ENCODE measurements around the gene ZNF763.
A peak's percentile ranks its signal among the peaks of the same experiment; 100 is the strongest.
"Not testable (repeated sequence)": the region's sequence is repeated elsewhere in the genome, so short reads cannot be mapped to it uniquely, and the experiment has no call there.

Gene ZNF763

DNA sequence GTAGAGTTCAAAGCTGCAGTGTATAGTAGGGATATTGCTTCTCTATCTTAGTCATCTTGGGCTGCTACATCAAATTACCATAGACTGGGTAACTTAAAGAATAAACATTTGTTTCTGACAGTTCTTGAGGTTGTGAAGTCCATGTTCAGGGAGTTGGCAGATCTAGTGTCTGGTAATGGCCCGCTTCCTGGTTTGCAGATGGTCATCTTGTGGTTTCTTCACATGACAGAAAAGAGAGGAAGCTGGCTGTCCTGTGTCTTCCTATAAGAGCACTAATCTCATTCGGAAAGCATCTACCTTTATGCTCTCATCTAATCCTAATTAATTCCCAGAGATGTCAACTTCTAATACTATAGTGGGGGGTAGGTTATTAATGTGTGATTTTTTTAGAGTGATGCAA, 6.2 kb downstream of the ZNF763 start:
- no peak for DNase-seq (ENCODE audit: low read depth)

DNA sequence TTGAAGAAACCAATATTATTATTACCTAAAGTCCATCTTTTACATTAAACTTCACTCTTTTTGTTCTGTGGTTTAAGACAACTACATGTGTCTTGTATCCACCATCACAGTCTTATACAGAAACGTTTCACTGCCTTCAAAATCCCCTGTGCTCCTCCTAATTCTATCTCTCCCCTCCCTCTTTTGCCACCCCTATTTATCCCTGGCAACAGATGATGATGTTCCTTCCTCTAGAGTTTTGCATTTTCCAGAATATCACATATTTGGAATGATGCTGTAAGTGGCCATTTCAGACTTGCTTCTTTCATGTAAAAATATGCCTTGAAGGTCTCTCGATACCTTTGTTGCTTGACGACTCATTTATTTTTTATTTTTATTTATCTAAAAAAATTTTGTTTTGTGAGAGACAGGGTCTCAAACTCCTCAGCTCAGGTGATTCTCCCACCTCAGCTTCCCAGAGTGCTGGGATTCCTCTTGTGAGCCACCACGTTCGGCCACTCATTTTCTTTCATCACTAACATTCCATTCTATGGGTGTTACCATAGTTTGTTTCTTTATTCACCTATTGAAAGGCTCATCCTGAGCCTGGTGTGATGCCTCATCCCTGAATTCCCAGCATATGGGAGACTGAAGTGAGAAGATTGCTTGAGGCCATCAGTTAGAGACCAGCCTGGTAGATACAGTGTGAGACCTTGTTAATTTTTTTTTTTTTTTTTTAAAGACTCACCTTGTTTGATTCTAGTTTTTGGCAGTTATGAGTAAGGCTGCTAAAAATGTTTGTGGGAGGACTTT, 8.4 kb downstream of the ZNF763 start:
- DNase-seq (ENCODE audit: low read depth): no peak

DNA sequence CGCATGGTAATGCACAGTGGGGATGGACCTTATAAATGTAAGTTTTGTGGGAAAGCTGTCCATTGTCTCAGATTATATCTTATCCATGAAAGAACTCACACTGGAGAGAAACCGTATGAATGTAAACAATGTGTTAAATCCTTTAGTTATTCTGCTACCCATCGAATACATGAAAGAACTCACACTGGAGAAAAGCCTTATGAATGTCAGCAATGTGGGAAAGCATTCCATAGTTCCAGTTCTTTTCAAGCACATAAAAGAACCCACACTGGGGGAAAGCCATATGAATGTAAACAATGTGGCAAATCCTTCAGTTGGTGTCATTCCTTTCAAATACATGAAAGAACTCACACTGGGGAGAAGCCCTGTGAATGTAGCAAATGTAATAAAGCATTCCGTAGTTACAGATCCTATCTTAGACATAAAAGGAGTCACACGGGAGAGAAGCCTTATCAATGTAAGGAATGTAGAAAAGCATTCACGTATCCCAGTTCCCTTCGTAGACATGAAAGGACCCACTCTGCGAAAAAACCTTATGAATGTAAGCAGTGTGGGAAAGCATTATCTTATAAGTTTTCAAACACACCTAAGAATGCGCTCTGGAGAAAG, 13.8 kb downstream of the ZNF763 start:
- no peak for DNase-seq (ENCODE audit: low read depth)

DNA sequence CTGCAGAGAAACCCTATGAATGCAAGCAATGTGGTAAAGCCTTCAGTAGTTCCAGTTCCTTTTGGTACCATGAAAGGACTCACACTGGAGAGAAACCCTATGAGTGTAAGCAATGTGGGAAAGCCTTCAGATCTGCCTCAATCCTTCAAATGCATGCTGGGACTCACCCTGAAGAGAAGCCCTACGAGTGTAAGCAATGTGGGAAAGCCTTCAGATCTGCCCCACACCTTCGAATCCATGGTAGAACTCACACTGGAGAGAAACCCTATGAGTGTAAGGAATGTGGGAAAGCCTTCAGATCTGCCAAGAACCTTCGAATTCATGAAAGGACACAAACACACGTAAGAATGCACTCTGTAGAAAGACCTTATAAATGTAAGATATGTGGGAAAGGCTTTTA, 14.7 kb downstream of the ZNF763 start:
- no peak for DNase-seq (ENCODE audit: low read depth)

DNA sequence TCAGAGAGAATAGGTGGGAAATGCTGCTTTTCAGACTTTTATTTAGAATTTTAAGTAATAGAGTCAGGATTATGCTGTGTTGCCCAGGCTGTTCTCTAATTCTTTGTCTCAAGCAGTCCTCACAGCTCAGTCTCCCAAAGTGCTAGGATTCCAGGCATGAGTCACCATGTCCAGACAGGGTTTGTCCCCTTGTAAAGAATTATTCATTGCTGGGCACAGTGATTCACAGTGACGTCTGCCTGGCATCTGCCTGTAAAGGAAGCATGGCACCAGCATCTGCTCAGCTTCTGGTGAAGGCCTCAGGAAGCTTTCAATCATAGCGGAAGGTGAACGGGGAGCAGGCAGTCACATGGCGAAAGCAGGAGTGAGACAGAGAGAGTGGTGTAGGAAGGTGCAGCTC, 17.7 kb downstream of the ZNF763 start:
- DNase-seq (ENCODE audit: low read depth): no peak

DNA sequence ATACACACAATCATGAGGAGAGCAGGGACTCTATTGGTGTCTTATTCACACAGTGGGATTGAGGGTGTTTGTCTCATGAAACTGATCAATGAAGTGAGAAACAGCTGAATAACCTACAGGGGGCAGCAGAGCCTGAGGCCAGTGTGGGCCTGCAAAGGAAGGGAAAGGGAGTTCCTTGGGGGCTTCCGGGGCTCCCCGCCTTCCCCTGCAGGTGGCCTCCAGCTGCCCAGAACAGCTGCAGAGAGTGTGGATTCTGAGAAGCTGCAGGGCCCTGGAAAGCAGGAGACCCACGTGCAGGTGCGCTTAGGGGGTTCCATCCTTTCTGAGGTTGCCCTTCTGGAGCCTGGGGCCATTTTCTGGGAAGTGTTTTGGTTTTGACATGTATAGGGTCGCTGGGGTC, 20.1 kb downstream of the ZNF763 start:
- DNase-seq (ENCODE audit: low read depth): no peak

DNA sequence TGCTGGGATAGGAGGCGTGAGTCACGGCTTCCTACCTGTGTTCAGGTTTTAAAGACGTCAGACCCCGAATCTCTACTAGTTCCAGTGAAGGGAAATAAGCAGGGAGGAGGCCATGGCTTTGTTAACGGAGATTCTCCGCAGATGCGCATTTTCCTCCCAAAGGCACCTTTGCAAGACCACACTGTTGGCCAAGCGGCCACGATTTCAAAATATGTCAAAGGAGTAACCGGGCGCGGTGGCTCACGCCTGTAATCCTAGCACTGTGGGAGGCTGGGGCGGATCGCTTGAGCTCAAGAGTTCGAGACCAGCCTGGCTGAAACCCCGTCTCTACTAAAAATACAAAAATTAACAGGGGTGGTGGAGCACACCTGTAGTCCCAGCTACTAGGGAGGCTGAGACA, 21.9 kb downstream of the ZNF763 start:
- DNase-seq (ENCODE audit: low read depth): no peak

DNA sequence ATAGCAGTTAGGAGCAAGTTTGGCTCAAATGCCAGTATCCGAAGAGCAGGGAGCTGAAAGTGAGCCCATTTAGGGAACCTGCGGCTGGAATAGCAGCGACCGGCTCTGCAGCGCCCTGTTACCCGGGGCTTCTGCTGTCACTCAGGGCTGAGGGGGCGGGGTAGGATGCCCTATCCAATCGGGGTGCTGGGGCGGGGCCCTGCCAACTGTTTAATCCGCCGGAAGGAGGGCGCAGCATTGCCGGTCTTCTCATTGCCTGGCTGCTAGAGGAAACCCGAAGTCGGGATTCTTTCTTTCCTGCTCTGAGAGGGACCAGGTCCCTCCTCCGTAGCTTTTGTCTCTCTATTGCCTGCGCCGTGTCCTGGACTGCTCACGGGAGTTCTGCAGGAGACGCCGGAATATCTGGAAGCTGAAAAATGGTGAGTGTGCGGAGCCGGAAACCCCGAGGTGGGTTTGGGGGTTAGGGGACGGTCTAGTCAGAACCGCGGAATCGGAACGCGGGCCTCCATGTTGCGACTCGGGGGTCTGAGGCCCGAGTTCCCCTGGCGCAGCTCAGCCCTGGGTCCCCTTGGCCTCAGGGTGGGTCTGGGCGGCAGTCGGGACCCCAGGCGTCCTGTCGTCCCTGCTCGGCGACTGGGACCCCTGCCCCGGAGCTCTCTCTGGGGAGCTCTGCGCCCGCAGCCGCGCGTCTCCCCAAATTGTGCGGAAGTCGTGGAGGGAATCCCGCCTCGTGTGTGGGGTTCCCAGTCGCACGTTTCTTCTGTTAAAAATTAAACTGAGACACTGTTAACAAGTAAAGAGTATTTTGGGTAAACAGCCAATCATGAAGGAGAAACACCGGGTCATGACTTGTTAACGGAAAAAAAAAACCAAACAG, 22.8 kb downstream of the ZNF763 start:
- DNase-seq (ENCODE audit: low read depth): peak; percentile 92

DNA sequence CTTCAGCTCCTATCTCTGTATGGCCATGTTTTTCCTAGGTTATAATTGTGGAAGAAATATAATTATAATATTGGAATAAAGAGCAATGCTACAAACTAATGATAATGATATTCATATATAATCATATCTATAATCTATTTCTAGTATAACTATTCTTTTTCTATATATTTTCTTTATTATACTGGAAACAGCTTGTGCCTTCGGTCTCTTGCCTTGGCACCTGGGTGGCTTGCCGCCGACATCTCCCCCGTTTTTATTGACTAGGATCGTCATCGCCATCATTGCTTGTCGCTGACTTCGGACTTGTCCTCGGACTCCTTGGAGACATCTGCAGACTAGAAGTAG, 24.2 kb downstream of the ZNF763 start:
- DNase-seq (ENCODE audit: low read depth): no peak

DNA sequence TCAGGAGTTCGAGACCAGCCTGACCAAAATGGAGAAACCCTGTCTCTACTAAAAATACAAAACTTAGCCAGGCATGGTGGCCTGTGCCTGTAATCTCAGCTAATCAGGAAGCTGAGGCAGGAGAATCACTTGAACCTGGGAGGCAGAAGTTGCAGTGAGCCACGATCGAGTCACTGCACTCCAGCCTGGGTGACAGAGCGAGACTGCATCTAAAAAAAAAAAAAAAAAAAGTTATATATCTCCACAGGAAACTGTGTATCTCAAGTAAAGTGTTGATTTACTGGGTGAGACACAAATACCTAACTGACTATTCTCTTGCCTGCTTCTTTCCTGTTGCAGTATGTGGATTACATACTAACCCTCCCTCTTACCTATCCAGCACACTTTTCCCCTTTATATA, 27.1 kb downstream of the ZNF763 start:
- DNase-seq (ENCODE audit: low read depth): not testable (repeated sequence)

DNA sequence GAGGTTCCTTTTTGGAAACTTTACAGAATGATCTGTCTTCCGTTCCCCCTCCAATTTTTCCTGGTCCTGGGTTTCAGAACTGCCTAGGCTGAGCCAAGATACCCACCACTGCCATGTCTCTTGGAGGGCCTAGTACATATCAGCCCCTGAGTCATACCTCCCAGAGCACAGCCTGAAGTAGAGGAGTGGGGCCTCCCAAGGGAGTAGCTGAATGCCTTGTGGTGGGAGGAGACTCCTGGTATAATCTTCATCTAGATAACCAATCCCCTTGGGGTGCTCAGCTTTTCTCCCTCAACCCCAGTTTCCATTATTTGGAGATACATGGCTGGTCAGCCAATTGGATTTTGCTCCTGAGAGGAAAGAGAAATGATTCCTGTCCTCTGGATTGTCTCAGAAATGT, 30.3 kb downstream of the ZNF763 start:
- DNase-seq (ENCODE audit: low read depth): no peak

DNA sequence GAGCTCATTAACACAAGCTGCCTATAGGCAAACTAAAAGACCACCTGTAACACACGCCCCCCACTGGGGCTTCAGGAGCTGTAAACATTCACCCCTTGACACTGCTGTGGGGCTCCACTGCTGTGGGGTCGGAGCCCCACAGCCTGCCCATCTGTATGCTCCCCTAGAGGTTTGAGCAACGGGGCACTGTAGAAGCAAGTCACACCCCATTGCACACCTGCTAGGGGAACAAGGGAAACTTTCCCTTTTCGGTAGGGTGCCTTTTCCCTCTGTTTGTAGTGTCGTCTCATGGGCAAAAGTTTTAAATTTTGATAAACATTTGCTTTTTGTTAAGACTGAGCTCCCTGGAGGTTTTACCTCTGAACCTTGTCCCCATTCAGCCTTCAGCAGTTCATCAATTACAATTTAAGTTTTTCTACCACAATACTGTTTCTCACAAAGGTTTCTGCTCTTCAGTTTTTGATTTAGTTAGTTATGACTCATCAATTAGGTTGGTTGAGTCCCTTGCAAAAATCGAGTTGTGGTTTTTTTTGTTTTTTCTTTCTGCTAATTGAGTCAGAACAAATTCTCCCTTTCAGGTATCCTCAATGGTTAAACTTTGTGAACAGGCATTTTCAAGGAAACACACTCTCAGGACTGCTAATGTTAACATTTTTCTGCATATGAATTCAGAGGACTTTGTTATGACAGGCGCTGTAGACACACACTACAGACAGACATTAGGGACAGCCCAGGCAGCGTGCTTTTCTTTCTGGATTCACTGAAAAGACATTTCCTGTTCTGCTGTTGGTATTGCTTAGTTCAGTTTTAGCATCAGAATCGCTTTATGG, 35.5 kb downstream of the ZNF763 start:
- DNase-seq (ENCODE audit: low read depth): no peak

DNA sequence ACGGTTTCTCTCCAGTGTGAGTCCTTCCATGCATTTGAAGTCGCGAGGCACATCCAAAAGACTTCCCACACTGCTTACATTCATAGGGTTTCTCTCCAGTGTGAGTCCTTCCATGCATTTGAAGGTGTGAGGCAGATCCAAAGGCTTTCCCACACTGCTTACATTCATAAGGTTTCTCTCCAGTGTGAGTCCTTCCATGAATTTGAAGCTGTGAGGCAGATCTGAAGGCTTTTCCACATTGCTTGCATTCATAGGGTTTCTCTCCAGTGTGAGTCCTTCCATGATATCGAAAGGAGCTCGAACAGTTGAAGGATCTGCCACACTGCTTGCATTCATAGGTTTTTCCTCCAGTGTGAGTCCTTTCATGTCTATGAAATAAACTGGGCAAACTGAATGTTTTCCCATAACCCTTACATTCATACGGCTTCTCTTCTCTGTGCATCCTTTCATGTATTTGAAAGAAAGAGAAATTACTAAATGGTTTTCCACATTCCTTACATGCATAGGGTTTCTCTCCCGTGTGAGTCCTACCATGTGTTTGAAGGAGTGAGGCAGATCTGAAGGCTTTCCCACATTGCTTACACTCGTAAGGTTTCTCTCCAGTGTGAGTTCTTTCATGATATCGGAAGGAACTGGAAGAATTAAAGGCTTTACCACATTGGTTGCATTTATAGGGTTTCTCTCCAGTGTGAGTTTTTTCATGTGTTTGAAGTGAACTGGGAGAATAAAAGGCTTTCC, 50.3 kb downstream of the ZNF763 start:
- DNase-seq (ENCODE audit: low read depth): no peak

DNA sequence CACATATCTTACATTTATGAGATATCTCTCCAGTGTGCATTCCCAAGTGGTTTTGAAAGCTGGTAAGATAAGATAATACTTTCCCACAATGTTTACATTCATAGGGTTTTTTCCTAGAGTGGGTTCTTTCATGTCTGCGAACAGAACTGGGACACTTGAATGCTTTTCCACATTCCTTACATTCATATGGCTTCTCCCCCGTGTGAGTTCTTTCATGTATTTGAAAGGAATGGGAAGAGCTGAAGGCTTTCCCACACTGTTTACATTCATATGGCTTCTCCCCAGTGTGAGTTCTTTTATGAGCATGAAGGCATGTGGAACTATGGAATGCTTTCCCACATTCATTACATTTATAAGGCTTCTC, 50.9 kb downstream of the ZNF763 start:
- no peak for DNase-seq (ENCODE audit: low read depth)

All from stimulated activated CD8-positive, alpha-beta memory T cell treated with anti-CD3 and anti-CD28 coated beads, Interleukin-4, amount 100 ng/mL, for 24 hours (primary cell).